Activated CD4-positive, alpha-beta T cell treated with anti-CD3 and anti-CD28 coated beads, Interleukin-2, amount 10 ng/mL, durations not matched to agents 7 days and 5 days (primary cell): ENCODE data around the gene ACP2. TPM values are rescaled to one million over a fixed set of nuclear protein-coding genes. Genes with fewer than 3 reads are reported as not detected.

ENCODE experiments used
- CTCF ChIA-PET: fragments of 350-600 bp; sonication (Branson Sonifier 250); formaldehyde crosslinking; loops from one replicate; lab custom pipeline; 2021; ENCODE audit warnings: antibody characterized with exemption; lab: Charles Lee
- POLR2A ChIA-PET: fragments of 350-600 bp; sonication (Branson Sonifier 250); formaldehyde crosslinking; loops from one replicate; lab custom pipeline; 2021; ENCODE audit warnings: antibody characterized with exemption; lab: Charles Lee
- DNase-seq: peaks from one replicate; pipeline ENCODE4 v3.0.0-alpha.2; 2020
- H3K27ac Mint-ChIP-seq: one replicate; pipeline ENCODE4 v1.8.0; 2021; ENCODE audit warnings: mild to moderate bottlenecking, moderate library complexity, mixed read lengths
- H3K27me3 Mint-ChIP-seq: one replicate; pipeline ENCODE4 v1.8.0; 2021; ENCODE audit warnings: mixed read lengths
- H3K36me3 Mint-ChIP-seq: one replicate; pipeline ENCODE4 v1.8.0; 2021; ENCODE audit warnings: low read depth, mixed read lengths
- H3K4me1 Mint-ChIP-seq: one replicate; pipeline ENCODE4 v1.8.0; 2021; ENCODE audit warnings: mixed read lengths
- H3K4me3 Mint-ChIP-seq: one replicate; pipeline ENCODE4 v1.8.0; 2021; ENCODE audit warnings: mild to moderate bottlenecking, moderate library complexity, mixed read lengths
- H3K9me3 Mint-ChIP-seq: one replicate; pipeline ENCODE4 v1.8.0; 2021; ENCODE audit warnings: mixed read lengths
- total RNA-seq, 2 experiments: library from RNA; stranded (reverse); gene quantifications; one replicate each; pipeline ENCODE4 v1.2.3, GENCODE V29; 2021

Gene ACP2
- total RNA-seq, 2 experiments from 2014 or later, result 28.0 to 31.7 TPM

DNA sequence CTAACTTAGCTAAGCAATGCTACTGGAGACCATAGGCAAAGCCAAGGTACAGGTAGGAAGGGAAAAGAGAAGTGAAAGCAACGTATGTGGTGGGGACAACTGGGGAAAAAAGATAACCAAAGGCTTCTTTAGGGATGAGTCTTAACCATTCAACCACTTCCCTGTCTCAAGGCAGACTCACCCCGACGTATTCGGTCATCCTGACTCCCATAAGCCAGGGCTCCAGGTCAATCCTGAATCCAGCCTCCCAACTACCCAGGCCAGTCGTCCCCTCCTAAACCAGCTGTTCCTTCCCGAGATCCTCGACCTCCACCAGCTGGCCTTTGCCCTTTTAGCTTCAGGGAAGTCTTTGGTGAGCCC, 330 bp downstream of the ACP2 start:
- POLR2A ChIA-PET, result interaction anchor here (0.6 to 1.4 kb wide), 6 partner anchors 12 to 61 kb away, joined by 3 to 9 read pairs (median 4); partner anchors contain the start of gene DDB2
- Mint-ChIP-seq H3K27ac (peak overlapping the region; percentile 95), H3K36me3 (peaks cover 22% of the 10 kb centered on the region), H3K27me3 (no peaks in the 10 kb centered on the region), H3K4me3 (peak overlapping the region; percentile 91), H3K9me3 (no peaks in the 10 kb centered on the region), H3K4me1 (peaks cover 24% of the 10 kb centered on the region)
- CTCF ChIA-PET, result interaction anchor here (0.7 to 4.7 kb wide), 19 partner anchors 11 to 207 kb away, joined by 3 to 48 read pairs (median 3); partner anchors contain the start of gene NR1H3
- no peak for DNase-seq

DNA sequence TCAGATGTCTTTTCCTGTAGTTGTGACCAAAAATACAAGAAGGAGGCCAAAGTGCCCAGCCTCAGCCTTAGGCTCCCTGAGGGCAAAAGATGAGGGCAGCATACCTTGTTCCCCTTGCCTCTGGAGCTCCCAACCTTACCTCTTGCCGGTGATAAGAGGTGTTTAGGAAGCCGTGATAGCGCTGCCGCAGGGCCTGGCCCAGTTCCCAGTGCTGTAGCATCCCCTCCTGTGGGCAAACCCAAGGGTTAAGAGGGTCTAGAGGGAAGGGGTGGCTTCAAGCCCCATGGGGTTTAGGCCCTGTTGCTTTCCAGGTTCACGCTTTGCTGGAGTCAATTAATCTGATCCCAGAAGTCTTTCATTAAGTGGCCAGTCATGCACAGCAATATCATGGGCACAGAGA, 1.1 kb downstream of the ACP2 start:
- Mint-ChIP-seq H3K4me3 (peak overlapping the region; percentile 91), H3K4me1 (peaks cover 24% of the 10 kb centered on the region), H3K9me3 (no peaks in the 10 kb centered on the region), H3K27ac (peak overlapping the region; percentile 95), H3K27me3 (no peaks in the 10 kb centered on the region), H3K36me3 (peaks cover 28% of the 10 kb centered on the region)
- ChIA-PET POLR2A (no interaction called here), CTCF (interaction anchor here (0.6 to 4.7 kb wide), 10 partner anchors 11 to 207 kb away, joined by 3 to 48 read pairs (median 4); partner anchors contain the start of gene NR1H3)
- DNase-seq, result no peak

- H3K4me3 Mint-ChIP-seq, result no peak overlapping the region
- peaks cover 42% of the 10 kb centered on the region for H3K36me3 Mint-ChIP-seq
- no peaks in the 10 kb centered on the region for H3K9me3 Mint-ChIP-seq
- no peak overlapping the region for H3K27ac Mint-ChIP-seq
- ChIA-PET CTCF (interaction anchor here (1.4 to 4.7 kb wide), 4 partner anchors 9 to 30 kb away, joined by 3 to 48 read pairs (median 26); partner anchors contain the start of genes DDB2 and NR1H3), POLR2A (no interaction called here)
- no peak for DNase-seq
- no peaks in the 10 kb centered on the region for H3K27me3 Mint-ChIP-seq
- peaks cover 30% of the 10 kb centered on the region for H3K4me1 Mint-ChIP-seq
These were observed 2.8 kb downstream of the ACP2 start for GRCh38 chr11:47245611-47246357.

GRCh38 chr11:47244448-47245350, 3.9 kb downstream of the ACP2 start:
- no peak for DNase-seq
- ChIA-PET CTCF (interaction anchor here (0.5 to 1.7 kb wide), 5 partner anchors 10 to 125 kb away, joined by 3 to 4 read pairs (median 3); no protein-coding TSS in a partner anchor), POLR2A (interaction anchor here (0.7 kb wide), 1 partner anchor 30 kb away, joined by 4 read pairs; the partner anchor contains the start of gene DDB2)
- H3K9me3 Mint-ChIP-seq, result no peaks in the 10 kb centered on the region
- H3K4me3 Mint-ChIP-seq, result no peak overlapping the region
- peaks cover 27% of the 10 kb centered on the region for H3K4me1 Mint-ChIP-seq
- H3K27ac Mint-ChIP-seq, result no peak overlapping the region
- peaks cover 50% of the 10 kb centered on the region for H3K36me3 Mint-ChIP-seq
- H3K27me3 Mint-ChIP-seq, result no peaks in the 10 kb centered on the region

- no peaks in the 10 kb centered on the region for H3K9me3 Mint-ChIP-seq
- peaks cover 21% of the 10 kb centered on the region for H3K4me1 Mint-ChIP-seq
- peaks cover 57% of the 10 kb centered on the region for H3K36me3 Mint-ChIP-seq
- POLR2A ChIA-PET, result interaction anchor here (1.0 kb wide), 1 partner anchor 37 kb away, joined by 8 read pairs; no protein-coding TSS in a partner anchor
- H3K4me3 Mint-ChIP-seq, result no peak overlapping the region
- CTCF ChIA-PET, result interaction anchor here (1.5 to 2.1 kb wide), 3 partner anchors 11 to 22 kb away, joined by 3 to 7 read pairs (median 4); no protein-coding TSS in a partner anchor
- H3K27ac Mint-ChIP-seq, result peak overlapping the region; percentile 60
- DNase-seq, result no peak
- H3K27me3 Mint-ChIP-seq, result no peaks in the 10 kb centered on the region
These were observed 5.2 kb downstream of the ACP2 start for GRCh38 chr11:47243454-47243853.

- Mint-ChIP-seq H3K27ac (no peak overlapping the region), H3K4me1 (peaks cover 16% of the 10 kb centered on the region), H3K9me3 (no peaks in the 10 kb centered on the region), H3K27me3 (no peaks in the 10 kb centered on the region), H3K4me3 (no peak overlapping the region), H3K36me3 (peaks cover 63% of the 10 kb centered on the region)
- CTCF ChIA-PET, result interaction anchor here (1.2 to 2.1 kb wide), 5 partner anchors 15 to 29 kb away, joined by 3 to 7 read pairs (median 4); partner anchors contain the start of genes DDB2 and NR1H3
- DNase-seq, result no peak
- POLR2A ChIA-PET, result interaction anchor here (1.0 kb wide), 1 partner anchor 36 kb away, joined by 8 read pairs; no protein-coding TSS in a partner anchor
These were observed 5.9 kb downstream of the ACP2 start for GRCh38 chr11:47242596-47243192.

GRCh38 chr11:47241841-47242301, 6.7 kb downstream of the ACP2 start:
- H3K9me3 Mint-ChIP-seq, result no peaks in the 10 kb centered on the region
- peaks cover 64% of the 10 kb centered on the region for H3K36me3 Mint-ChIP-seq
- POLR2A ChIA-PET, result interaction anchor here (0.6 kb wide), 1 partner anchor 29 kb away, joined by 3 read pairs; no protein-coding TSS in a partner anchor
- CTCF ChIA-PET, result interaction anchor here (0.9 to 1.7 kb wide), 7 partner anchors 8 to 129 kb away, joined by 3 to 7 read pairs (median 4); partner anchors contain the start of genes DDB2 and NR1H3
- DNase-seq, result no peak
- peak overlapping the region; percentile 48 for H3K27ac Mint-ChIP-seq
- no peaks in the 10 kb centered on the region for H3K27me3 Mint-ChIP-seq
- H3K4me1 Mint-ChIP-seq, result peaks cover 8% of the 10 kb centered on the region
- H3K4me3 Mint-ChIP-seq, result no peak overlapping the region

DNA sequence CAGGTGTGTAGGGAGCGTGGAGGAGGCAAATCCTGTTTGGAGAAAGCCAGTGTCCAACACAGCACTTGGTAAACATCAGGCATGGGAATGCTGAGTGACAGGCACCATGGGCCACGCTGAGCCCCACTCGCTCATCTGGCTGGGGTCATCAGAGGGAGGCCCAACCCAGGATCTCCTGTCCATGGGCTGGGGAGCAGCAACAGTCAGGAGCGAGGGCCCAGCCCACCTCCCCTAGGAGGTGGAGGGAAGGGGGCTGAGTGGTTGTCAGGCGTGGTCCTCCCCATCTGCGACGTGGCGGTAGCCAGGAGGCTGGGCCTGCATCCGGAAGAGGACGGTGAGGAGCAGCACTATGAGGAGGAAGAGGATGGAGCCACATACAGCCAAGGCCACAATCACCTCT, 8.8 kb downstream of the ACP2 start:
- H3K27me3 Mint-ChIP-seq, result no peaks in the 10 kb centered on the region
- no peak overlapping the region for H3K27ac Mint-ChIP-seq
- peaks cover 16% of the 10 kb centered on the region for H3K4me1 Mint-ChIP-seq
- H3K36me3 Mint-ChIP-seq, result peaks cover 66% of the 10 kb centered on the region
- ChIA-PET CTCF (interaction anchor here (0.6 to 6.5 kb wide), 3 partner anchors 8 to 62 kb away, joined by 3 to 44 read pairs (median 4); partner anchors contain the start of gene ACP2), POLR2A (no interaction called here)
- no peak for DNase-seq
- H3K4me3 Mint-ChIP-seq, result no peak overlapping the region
- no peaks in the 10 kb centered on the region for H3K9me3 Mint-ChIP-seq

DNA sequence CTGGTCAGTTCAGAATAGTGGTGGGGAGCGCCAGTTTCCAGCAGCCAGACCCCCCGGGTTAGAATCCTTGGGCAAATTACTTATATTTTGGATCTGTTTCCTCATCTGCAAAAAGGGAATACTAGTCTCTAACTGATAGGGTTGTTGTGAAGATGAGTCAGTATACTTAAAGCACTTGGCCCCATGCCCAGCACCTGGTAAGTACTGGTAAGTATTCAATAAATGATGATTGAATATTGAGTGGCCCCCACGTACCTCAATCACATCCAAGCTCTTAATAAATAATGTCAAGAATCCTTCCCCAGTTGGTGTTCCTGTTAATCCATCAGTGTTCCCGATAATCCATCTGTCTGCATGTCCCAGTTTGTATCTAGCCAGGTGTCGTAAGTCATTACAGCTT, 12.1 kb downstream of the ACP2 start:
- peaks cover 51% of the 10 kb centered on the region for H3K36me3 Mint-ChIP-seq
- no peak for DNase-seq
- CTCF ChIA-PET, result interaction anchor here (1.2 to 6.5 kb wide), 3 partner anchors 12 to 137 kb away, joined by 5 to 44 read pairs (median 7); partner anchors contain the start of gene ACP2
- H3K4me1 Mint-ChIP-seq, result peaks cover 32% of the 10 kb centered on the region
- H3K9me3 Mint-ChIP-seq, result no peaks in the 10 kb centered on the region
- POLR2A ChIA-PET, result interaction anchor here (1.2 kb wide), 1 partner anchor 12 kb away, joined by 4 read pairs; the partner anchor contains the start of gene ACP2
- no peak overlapping the region for H3K4me3 Mint-ChIP-seq
- no peak overlapping the region for H3K27ac Mint-ChIP-seq
- no peaks in the 10 kb centered on the region for H3K27me3 Mint-ChIP-seq

GRCh38 chr11:47235163-47235562, 13.5 kb downstream of the ACP2 start:
- H3K27ac Mint-ChIP-seq, result peak overlapping the region; percentile 86
- H3K4me3 Mint-ChIP-seq, result no peak overlapping the region
- peaks cover 32% of the 10 kb centered on the region for H3K4me1 Mint-ChIP-seq
- H3K9me3 Mint-ChIP-seq, result no peaks in the 10 kb centered on the region
- CTCF ChIA-PET, result interaction anchor here (0.7 to 6.5 kb wide), 6 partner anchors 13 to 174 kb away, joined by 3 to 44 read pairs (median 4); partner anchors contain the start of gene ACP2
- no peaks in the 10 kb centered on the region for H3K27me3 Mint-ChIP-seq
- POLR2A ChIA-PET, result interaction anchor here (1.4 kb wide), 1 partner anchor 19 kb away, joined by 6 read pairs; no protein-coding TSS in a partner anchor
- peaks cover 51% of the 10 kb centered on the region for H3K36me3 Mint-ChIP-seq
- no peak for DNase-seq

DNA sequence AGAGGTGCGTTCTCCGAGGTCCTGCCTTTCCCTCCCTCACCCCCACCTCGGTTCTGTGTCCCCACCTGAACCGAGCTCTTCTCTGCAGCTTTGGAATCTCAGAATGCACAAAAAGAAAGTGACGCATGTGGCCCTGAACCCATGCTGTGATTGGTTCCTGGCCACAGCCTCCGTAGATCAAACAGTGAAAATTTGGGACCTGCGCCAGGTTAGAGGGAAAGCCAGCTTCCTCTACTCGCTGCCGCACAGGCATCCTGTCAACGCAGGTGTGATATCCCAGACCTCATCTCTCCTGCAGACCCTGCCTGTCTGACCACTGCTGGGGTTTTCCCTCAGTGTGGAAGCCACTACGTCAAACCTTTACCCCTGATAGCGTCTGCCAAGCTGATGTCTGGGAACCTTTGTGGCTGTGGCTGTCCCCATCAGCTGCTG, 13.9 kb downstream of the ACP2 start:
- no peaks in the 10 kb centered on the region for H3K27me3 Mint-ChIP-seq
- peak overlapping the region; percentile 46 for H3K4me3 Mint-ChIP-seq
- peaks cover 32% of the 10 kb centered on the region for H3K4me1 Mint-ChIP-seq
- peak overlapping the region; percentile 86 for H3K27ac Mint-ChIP-seq
- H3K9me3 Mint-ChIP-seq, result no peaks in the 10 kb centered on the region
- ChIA-PET CTCF (interaction anchor here (0.7 to 6.5 kb wide), 7 partner anchors 14 to 174 kb away, joined by 3 to 44 read pairs (median 3); partner anchors contain the start of gene ACP2), POLR2A (interaction anchor here (1.4 kb wide), 1 partner anchor 19 kb away, joined by 6 read pairs; no protein-coding TSS in a partner anchor)
- peaks cover 47% of the 10 kb centered on the region for H3K36me3 Mint-ChIP-seq
- DNase-seq, result peak; percentile 27
